HG03196 (cell line): ENCODE results near the gene DMP1.
A peak's percentile ranks its signal among the peaks of the same experiment; 100 is the strongest.

Experiments used
- ATAC-seq: cut with Tn5 transposase; IDR thresholded peaks from one replicate; pipeline ENCODE4 v1.9.1; 2021; ENCODE audit not compliant: unreplicated experiment

The DMP1 gene

DNA sequence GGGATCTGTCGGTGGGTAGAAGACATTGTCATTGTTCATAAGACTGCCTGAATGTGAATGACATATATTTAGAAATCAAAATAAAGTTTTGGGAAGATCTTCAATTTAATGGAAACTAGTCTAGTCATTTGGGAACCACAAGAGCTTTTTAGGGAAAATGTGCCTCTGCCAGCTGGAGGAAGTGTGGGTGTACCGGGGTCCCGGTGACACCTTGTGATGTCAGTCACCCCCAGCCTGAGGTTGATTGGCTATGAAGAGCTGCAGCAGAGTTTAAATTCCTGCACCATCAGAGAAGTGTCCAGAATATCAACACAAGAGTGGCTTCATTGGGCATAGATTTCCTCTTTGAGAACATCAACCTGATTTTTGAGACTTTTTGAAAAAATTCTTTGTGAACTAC is at the start of gene DMP1:
Gene DMP1, plus strand, starts transcription at position 301 of the 400 bp plus-strand sequence. CDS start 6,213 bp downstream, outside the sequence.
- ATAC-seq: no peak

GRCh38 chr4:87601361-87601760 is 48.7 kb upstream of the DMP1 start:
- no peak for ATAC-seq

GRCh38 chr4:87608229-87608628 is 41.9 kb upstream of the DMP1 start, which contains the start of gene DSPP:
Gene DSPP (plus strand): TSS chr4:87608529. CDS start chr4:87610909, 2,380 bp downstream.
- ATAC-seq: no peak

- ATAC-seq: no peak
Observed at GRCh38 chr4:87614292-87614890, 35.7 kb upstream of the DMP1 start.

- ATAC-seq: no peak
Observed at GRCh38 chr4:87616268-87616667, 33.8 kb upstream of the DMP1 start.

DNA sequence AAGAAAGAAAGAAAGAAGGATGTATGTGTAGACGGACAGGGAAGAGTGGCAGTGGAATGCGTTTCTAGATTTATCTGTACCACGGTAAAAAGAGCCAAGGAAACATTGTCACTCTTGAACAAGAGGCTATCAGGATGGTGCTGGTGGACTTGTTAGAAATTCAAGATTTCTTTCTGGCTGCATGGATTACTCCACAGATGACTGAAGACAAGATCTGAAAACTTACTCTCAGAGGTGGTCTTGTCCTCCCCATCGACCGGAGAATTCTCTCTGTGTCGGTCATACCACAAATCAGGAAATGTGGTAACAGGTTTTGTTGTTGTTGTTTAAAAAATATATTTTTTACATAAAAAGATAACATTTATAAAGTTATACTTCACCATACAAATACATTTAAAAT is 30.0 kb upstream of the DMP1 start:
- no peak for ATAC-seq

- no peak for ATAC-seq
Observed at GRCh38 chr4:87620491-87620890, 29.6 kb upstream of the DMP1 start.

GRCh38 chr4:87622303-87622702 is 27.8 kb upstream of the DMP1 start:
- no peak for ATAC-seq

GRCh38 chr4:87624698-87625097 is 25.4 kb upstream of the DMP1 start:
- ATAC-seq: no peak

DNA sequence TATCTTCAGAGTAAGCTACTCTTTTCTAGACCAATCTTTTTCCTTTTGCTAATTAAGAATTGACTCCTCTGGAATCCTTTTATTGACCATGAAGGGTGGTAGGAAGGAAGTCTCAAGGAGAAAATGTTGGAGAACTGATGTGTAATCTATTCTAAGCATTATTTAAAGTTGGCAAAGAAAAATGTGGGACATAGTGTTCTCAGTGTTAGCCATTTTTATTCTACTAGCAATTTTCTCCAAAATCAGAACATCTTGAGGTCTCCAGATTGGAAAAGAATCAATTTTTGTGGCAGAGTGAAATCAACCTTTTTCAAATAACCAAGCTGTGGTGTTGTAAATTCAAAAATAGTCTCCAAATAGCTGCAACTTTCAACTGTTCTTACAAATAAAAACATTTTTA is 18.4 kb upstream of the DMP1 start:
- ATAC-seq: no peak

- ATAC-seq: no peak
Observed at GRCh38 chr4:87632469-87632868, 17.6 kb upstream of the DMP1 start.

- ATAC-seq: no peak
Observed at GRCh38 chr4:87633243-87633642, 16.8 kb upstream of the DMP1 start.

- no peak for ATAC-seq
Observed at GRCh38 chr4:87644286-87644685, 5.8 kb upstream of the DMP1 start.

DNA sequence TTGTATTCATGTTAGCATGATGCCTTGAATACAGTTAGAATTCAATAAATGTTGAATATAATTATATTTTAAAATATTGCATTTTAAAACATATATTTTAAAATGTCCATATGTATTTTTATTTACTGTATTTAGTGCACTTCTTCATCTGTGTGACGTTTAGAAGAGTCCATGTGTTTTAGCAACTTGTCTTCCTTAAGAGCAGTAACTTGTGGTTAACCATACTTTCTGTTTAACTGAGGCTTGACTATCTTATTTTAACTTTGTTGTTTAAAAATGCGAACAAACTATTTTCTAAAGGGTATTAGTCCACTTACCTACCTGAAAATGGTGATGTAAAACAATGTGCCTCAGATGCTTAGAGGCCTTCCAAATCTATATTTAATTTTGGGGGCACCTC is 858 bp downstream of the DMP1 start:
- ATAC-seq: no peak

DNA sequence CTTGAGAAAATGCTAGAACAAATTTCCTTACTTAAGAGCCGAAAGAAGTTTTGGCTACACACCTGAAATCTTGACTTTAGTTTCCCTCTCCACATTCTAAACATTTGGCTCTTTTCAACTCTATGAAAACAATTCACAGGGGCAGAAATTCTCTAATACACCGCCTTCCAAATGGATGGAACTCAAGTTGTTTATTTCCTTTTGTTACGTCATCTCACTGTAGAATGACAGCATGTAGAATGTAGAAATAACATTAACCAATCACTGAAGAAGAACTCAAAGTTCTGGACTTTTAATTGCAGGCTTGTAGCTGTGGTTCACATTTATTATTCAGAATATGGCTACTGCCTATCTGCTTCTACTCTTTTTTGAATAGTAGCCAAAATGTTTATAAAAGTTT is 1.9 kb downstream of the DMP1 start:
- ATAC-seq: no peak

DNA sequence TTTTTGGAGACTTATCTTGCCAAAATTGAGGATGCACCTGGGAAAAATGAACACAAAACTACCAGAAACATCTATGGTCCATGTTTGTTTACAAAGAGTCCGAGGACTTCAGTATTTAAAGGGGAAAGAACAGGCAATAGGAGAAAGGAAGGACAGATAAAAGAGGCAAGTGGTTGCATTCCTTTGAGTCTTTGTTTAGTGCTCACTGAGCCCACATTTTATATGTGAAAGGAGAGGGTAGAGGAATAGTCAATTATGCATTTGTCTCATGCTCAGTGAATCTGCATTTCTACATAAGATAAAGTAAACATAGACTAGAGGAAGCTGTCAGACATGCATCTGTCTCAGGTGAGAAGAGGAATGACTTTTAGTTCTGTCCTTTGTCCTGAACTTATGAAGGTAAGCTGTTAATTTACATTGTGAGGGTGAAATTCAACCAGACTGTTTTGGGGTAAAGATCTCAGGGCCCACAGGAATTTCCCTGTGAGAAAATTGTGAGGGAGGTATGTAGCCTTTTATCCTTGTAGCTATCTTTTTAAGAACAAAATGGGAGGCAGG is 4.5 kb downstream of the DMP1 start:
- no peak for ATAC-seq

- ATAC-seq: no peak
Observed at GRCh38 chr4:87657525-87657924, 7.4 kb downstream of the DMP1 start.

GRCh38 chr4:87659247-87659931 is 9.3 kb downstream of the DMP1 start:
- no peak for ATAC-seq

DNA sequence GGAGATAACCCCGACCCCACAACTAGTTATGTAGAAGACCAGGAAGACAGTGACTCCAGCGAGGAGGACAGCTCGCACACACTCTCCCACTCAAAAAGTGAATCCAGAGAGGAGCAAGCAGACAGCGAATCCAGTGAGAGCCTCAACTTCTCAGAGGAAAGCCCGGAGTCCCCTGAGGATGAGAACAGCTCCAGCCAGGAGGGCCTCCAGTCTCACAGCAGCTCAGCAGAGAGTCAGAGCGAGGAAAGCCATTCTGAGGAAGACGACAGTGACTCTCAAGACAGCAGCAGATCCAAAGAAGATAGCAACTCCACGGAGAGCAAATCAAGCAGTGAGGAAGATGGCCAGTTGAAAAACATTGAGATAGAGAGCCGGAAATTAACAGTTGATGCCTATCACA is 12.8 kb downstream of the DMP1 start:
- ATAC-seq: no peak

GRCh38 chr4:87669373-87669772 is 19.3 kb downstream of the DMP1 start:
- ATAC-seq: no peak

GRCh38 chr4:87677731-87678130 is 27.7 kb downstream of the DMP1 start:
- ATAC-seq: peak; percentile 76

GRCh38 chr4:87679449-87680169 is 29.5 kb downstream of the DMP1 start:
- no peak for ATAC-seq
